GM12878 (cell line): Measurements from ENCODE around the gene URI1. TPM values are rescaled to one million over a fixed set of nuclear protein-coding genes. Genes with fewer than 3 reads are reported as not detected.

Source experiments
- ATAC-seq: fragments of 200-7000 bp; cut with Tn5 transposase; 3 replicates; pipeline ENCODE4 v1.9.1; 2020; ENCODE audit warnings: mild to moderate bottlenecking, moderate library complexity
- BruUV-seq: library from RNA; stranded (reverse); fragments of 400-500 nt; replicated peaks from 2 replicates; lab custom pipeline; 2021; lab: Mats Ljungman, UMichigan
- CTCF ChIA-PET: fragments of 300-600 bp; sonication (Branson Sonifier 250); formaldehyde crosslinking; extraction: SDS; loops from one replicate; lab custom pipeline; 2021; ENCODE audit warnings: inconsistent platforms; lab: Yijun Ruan, JAX
- POLR2A ChIA-PET: fragments of 350-600 bp; formaldehyde crosslinking; extraction: SDS; loops from one replicate; lab custom pipeline; 2021; ENCODE audit warnings: inconsistent platforms; lab: Charles Lee
- RAD21 ChIA-PET: fragments of 300-600 bp; sonication (Branson Sonifier 250); formaldehyde crosslinking; loops from one replicate; lab custom pipeline; 2023; ENCODE audit warnings: antibody characterized with exemption; ENCODE audit not compliant: unreplicated experiment; lab: Charles Lee
- SMC1A ChIA-PET: fragments of 300-600 bp; sonication (Branson Sonifier 250); formaldehyde crosslinking; loops from one replicate; lab custom pipeline; 2023; ENCODE audit not compliant: unreplicated experiment, uncharacterized antibody; lab: Charles Lee
- DNase-seq: peaks from one replicate; pipeline ENCODE4 v3.0.0-alpha.2; 2011; ENCODE audit warnings: low read depth, low spot score
- FAIRE-seq: peaks from 3 replicates; lab custom pipeline; 2011; peaks lifted over from hg19 to GRCh38; lab: Jason Lieb, UNC
- H2AFZ ChIP-seq: 2 replicates; pipeline ENCODE4 v1.6.0; 2011; ENCODE audit warnings: low read depth, low read length, control low read depth; ENCODE audit not compliant: control insufficient read depth
- H3K27ac ChIP-seq: 2 replicates; pipeline ENCODE4 v1.5.1; 2011; ENCODE audit warnings: control low read depth; ENCODE audit not compliant: control insufficient read depth, insufficient read depth
- H3K27me3 ChIP-seq, 2 experiments: replicated peaks in 1 of 2; 2 replicates each; pipeline versions ENCODE4 v1.6.0 to v1.6.1; 2011; ENCODE audit warnings: low read length in 1 of 2; ENCODE audit not compliant: control insufficient read depth in 2 of 2, insufficient read depth in 2 of 2
- H3K36me3 ChIP-seq, 2 experiments: 2 replicates each; pipeline ENCODE4 v1.5.1; 2011; ENCODE audit warnings: low read length in 1 of 2; ENCODE audit not compliant: control insufficient read depth in 2 of 2, insufficient read depth in 2 of 2
- H3K4me1 ChIP-seq: 2 replicates; pipeline ENCODE4 v1.6.1; 2011; ENCODE audit warnings: mild to moderate bottlenecking, low read length, moderate library complexity, mixed read lengths; ENCODE audit not compliant: control insufficient read depth, insufficient read depth
- H3K4me2 ChIP-seq: 2 replicates; pipeline ENCODE4 v1.6.0; 2011; ENCODE audit warnings: control low read depth; ENCODE audit not compliant: control insufficient read depth, insufficient read depth
- H3K4me3 ChIP-seq: fragments of 200-600 bp; sonication (generic); 2 replicates; pipeline ENCODE4 v1.5.1; 2016
- H3K79me2 ChIP-seq: 2 replicates; pipeline ENCODE4 v1.6.0; 2011; ENCODE audit warnings: low read length; ENCODE audit not compliant: control insufficient read depth, insufficient read depth
- H3K9ac ChIP-seq: 2 replicates; pipeline ENCODE4 v1.8.0; 2011; ENCODE audit warnings: low read length, control low read depth, mixed read lengths; ENCODE audit not compliant: control insufficient read depth, insufficient read depth
- H3K9me3 ChIP-seq: replicated peaks from 3 replicates; pipeline ENCODE4 v1.5.1; 2011; ENCODE audit warnings: mild to moderate bottlenecking, low read length; ENCODE audit not compliant: control insufficient read depth, insufficient read depth
- H4K20me1 ChIP-seq: 2 replicates; pipeline ENCODE4 v1.6.0; 2011; ENCODE audit not compliant: control insufficient read depth, insufficient read depth
- ASH2L ChIP-seq: fragments of 300-600, 200-600 bp; sonication (generic); IDR thresholded peaks from 2 replicates; pipeline ENCODE4 v1.6.1; 2017; ENCODE audit warnings: low read depth, mild to moderate bottlenecking, borderline replicate concordance
- ATF3 ChIP-seq: IDR thresholded peaks from 2 replicates; pipeline ENCODE4 v1.6.1; 2011; ENCODE audit warnings: low read depth, mild to moderate bottlenecking, low read length, moderate library complexity, borderline replicate concordance; ENCODE audit errors: extremely low read depth
- CBFB ChIP-seq: IDR thresholded peaks from 2 replicates; pipeline ENCODE4 v1.6.1; 2016; ENCODE audit warnings: antibody characterized with exemption, low read depth
- GATAD2B ChIP-seq: fragments of 450-650 bp; conservative IDR thresholded peaks from 2 replicates; pipeline ENCODE4 v1.6.1; 2017; ENCODE audit warnings: low read depth, mild to moderate bottlenecking, moderate library complexity
- HDAC6 ChIP-seq: fragments of 200-600 bp; sonication (generic); IDR thresholded peaks from one replicate; pipeline ENCODE4 v1.8.0; 2017; ENCODE audit warnings: antibody characterized with exemption; ENCODE audit not compliant: unreplicated experiment
- MXI1 ChIP-seq: fragments of 150-350 bp; IDR thresholded peaks from 2 replicates; pipeline ENCODE4 v1.6.1; 2011; ENCODE audit warnings: low read depth, mild to moderate bottlenecking, inconsistent platforms, low read length, improper control_type of control experiment
- POLR2AphosphoS5 ChIP-seq: IDR thresholded peaks from 2 replicates; pipeline ENCODE4 v1.6.1; 2011; ENCODE audit warnings: mild to moderate bottlenecking, low read length, inconsistent platforms
- REST ChIP-seq: IDR thresholded peaks from 2 replicates; pipeline ENCODE4 v1.6.1; 2012; ENCODE audit warnings: mild to moderate bottlenecking, low read depth, low read length
- WRNIP1 ChIP-seq: IDR thresholded peaks from 2 replicates; pipeline ENCODE4 v1.6.1; 2011; ENCODE audit warnings: low read depth, low read length, improper control_type of control experiment, borderline replicate concordance
- ZBED1 ChIP-seq: IDR thresholded peaks from 2 replicates; pipeline ENCODE4 v1.6.1; 2016; ENCODE audit warnings: borderline replicate concordance
- ZBTB4 ChIP-seq: fragments of 450-650 bp; formaldehyde crosslinking; IDR thresholded peaks from 2 replicates; pipeline ENCODE4 v1.4.0; 2022; ENCODE audit warnings: mild to moderate bottlenecking, moderate library complexity
- WGBS: methylation state at CpG from one replicate; pipeline ENCODE4 v1.1.6; 2016; ENCODE audit warnings: low lambda C conversion rate; ENCODE audit not compliant: insufficient replicate concordance, insufficient coverage; ENCODE audit errors: missing lambda C conversion rate; 5-methylcytosine and 5-hydroxymethylcytosine counted together
- in situ Hi-C: fragments of 300-500 bp; cut with MboI; formaldehyde crosslinking; loops from 9 replicates; pipeline ENCODE4 v1.14.3; 2018; ENCODE audit warnings: mixed read lengths
- intact Hi-C: fragments of 100-400 bp; cut with micrococcal nuclease; formaldehyde crosslinking; loops from one replicate; pipeline ENCODE4 v1.14.2; 2022; ENCODE audit not compliant: unreplicated experiment
- polyA plus RNA-seq, 11 experiments: library from polyadenylated mRNA; depleted of rRNA in 4 of 11; unstranded in 6 of 11; stranded (reverse) in 5 of 11; fragments of >200 nt; fragmentation: Nextera tagmentation in 4 of 11; fragmentation: Illumina TruSeq in 1 of 11; extraction: Ambion mirVana in 4 of 11; extraction: Trizol in 1 of 11; gene quantifications; 1 replicate in 1 of 11; 2 replicates in 10 of 11; pipeline versions ENCODE4 v1.2.1 to v1.2.3, GENCODE V29; 2011 to 2016; ENCODE audit warnings: inconsistent platforms in 2 of 11, missing spikeins in 2 of 11, low read depth in 1 of 11
- total RNA-seq, 4 experiments: library from RNA; depleted of rRNA in 3 of 4; stranded (reverse); fragments of >200 nt in 3 of 4; fragmentation: Illumina TruSeq in 1 of 4; extraction: Trizol in 1 of 4; gene quantifications; 2 replicates each; pipeline versions ENCODE4 v1.2.1 to v1.2.3, GENCODE V29; 2013 to 2021

Gene URI1
- total and polyA plus RNA-seq, 10 of the 15 experiments (the other 5 are each of a cell fraction or from before 2014, with no cell fraction given), result 15.2 to 94.2 (median 47.9) TPM

GRCh38 chr19:29952646-29953045 lies 10.6 kb downstream of the URI1 start:
- Histone ChIP-seq H3K27ac (no peak overlapping the region), H3K4me3 (no peak overlapping the region), H3K4me2 (no peak overlapping the region), H3K4me1 (peaks cover 11% of the 10 kb centered on the region; the same call in 1 of the 2 replicates), H3K79me2 (peaks cover 71% of the 10 kb centered on the region), H3K36me3 (peaks cover 0 to 2% of the 10 kb centered on the region in 2 experiments; a peak in 2 of 4 replicates), H3K9ac (no peak overlapping the region), H3K9me3 (peaks cover 3% of the 10 kb centered on the region), H2AFZ (no peak overlapping the region), H3K27me3 (no peaks in the 10 kb centered on the region), H4K20me1 (no peaks in the 10 kb centered on the region)
- DNase-seq (no peak), ATAC-seq (peak; percentile 47), FAIRE-seq (no peak)
- TF ChIP-seq ATF3 (no peak), GATAD2B (no peak), HDAC6 (no peak), MXI1 (no peak), CBFB (no peak), ASH2L (no peak), REST (no peak), ZBED1 (no peak), WRNIP1 (no peak), POLR2AphosphoS5 (no peak), ZBTB4 (CRISPR knock-in tag) (no peak)
- ChIA-PET POLR2A (no interaction called here), SMC1A (no interaction called here), RAD21 (no interaction called here), CTCF (no interaction called here)
- 71% methylated on average over 4 of the region's 4 CpGs for WGBS
- no TSS peak for BruUV-seq
- in situ Hi-C loops, result no loop called here
- intact Hi-C loops, result no loop called here
